NCI-H345 (cell line): ENCODE results near the gene ABCG2.

Experiments used
- DNase-seq: peaks from one replicate; lab custom pipeline; 2025; lab: John Stamatoyannopoulos, UW

Gene ABCG2

GRCh38 chr4:88064410-88064809 lies 94.0 kb downstream of the ABCG2 start:
- DNase-seq, result no peak

- no peak for DNase-seq
Measured at GRCh38 chr4:88063634-88064296, 94.7 kb downstream of the ABCG2 start.

- DNase-seq, result no peak
Measured at GRCh38 chr4:88062843-88063242, 95.6 kb downstream of the ABCG2 start.

GRCh38 chr4:88062311-88062710 lies 96.1 kb downstream of the ABCG2 start:
- no peak for DNase-seq

- DNase-seq, result no peak
Measured at GRCh38 chr4:88060431-88060830, 98.0 kb downstream of the ABCG2 start.

- no peak for DNase-seq
Measured at GRCh38 chr4:88059766-88060165, 98.7 kb downstream of the ABCG2 start.

GRCh38 chr4:88058295-88058694 lies 100.1 kb downstream of the ABCG2 start:
- DNase-seq, result no peak

- DNase-seq, result no peak
Measured at GRCh38 chr4:88054901-88055300, 103.5 kb downstream of the ABCG2 start.

GRCh38 chr4:88054229-88054628 lies 104.2 kb downstream of the ABCG2 start:
- no peak for DNase-seq

- DNase-seq, result no peak
Measured at GRCh38 chr4:88045021-88045420, 113.4 kb downstream of the ABCG2 start.

- no peak for DNase-seq
Measured at GRCh38 chr4:88043586-88044340, 114.7 kb downstream of the ABCG2 start.

GRCh38 chr4:88043001-88043400 lies 115.4 kb downstream of the ABCG2 start:
- no peak for DNase-seq

- no peak for DNase-seq
Measured at GRCh38 chr4:88041626-88042025, 116.8 kb downstream of the ABCG2 start.

GRCh38 chr4:88040707-88041106 lies 117.7 kb downstream of the ABCG2 start:
- DNase-seq, result no peak
